NCI-H128 (cell line): Measurements from ENCODE around the gene SCARB1.
A peak's percentile ranks its signal among the peaks of the same experiment; 100 is the strongest.

ENCODE experiments used
- DNase-seq: peaks from one replicate; lab custom pipeline; 2025; ENCODE audit not compliant: unreplicated experiment; lab: John Stamatoyannopoulos, UW

Gene SCARB1

GRCh38 chr12:124797321-124797720, 66.3 kb downstream of the SCARB1 start:
- no peak for DNase-seq

GRCh38 chr12:124796303-124796960, 67.2 kb downstream of the SCARB1 start:
- no peak for DNase-seq

- no peak for DNase-seq
Measured at GRCh38 chr12:124795081-124795948, 68.3 kb downstream of the SCARB1 start.

DNA sequence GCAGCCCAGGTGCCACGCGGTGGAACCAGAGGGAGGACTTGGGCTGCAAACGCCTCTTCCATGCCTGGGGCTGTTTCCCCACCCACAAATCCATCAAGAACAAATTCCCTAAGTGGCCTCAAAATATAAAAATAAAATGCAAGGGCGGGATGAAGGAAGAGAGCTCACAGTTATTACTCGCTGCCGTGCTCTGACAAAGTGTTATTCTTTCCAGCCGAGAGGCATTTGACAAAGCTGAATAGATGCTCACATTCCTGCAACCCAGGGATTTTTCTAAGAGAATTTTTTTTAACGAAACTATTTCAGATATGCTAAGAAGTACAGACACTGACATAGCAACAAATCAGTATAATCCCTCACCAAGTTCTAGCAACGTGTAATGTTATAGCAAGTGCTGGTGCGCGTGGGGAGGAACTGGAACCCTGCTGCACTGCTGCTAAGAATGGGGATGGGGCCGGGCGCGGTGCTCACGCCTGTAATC, 70.7 kb downstream of the SCARB1 start:
- no peak for DNase-seq

DNA sequence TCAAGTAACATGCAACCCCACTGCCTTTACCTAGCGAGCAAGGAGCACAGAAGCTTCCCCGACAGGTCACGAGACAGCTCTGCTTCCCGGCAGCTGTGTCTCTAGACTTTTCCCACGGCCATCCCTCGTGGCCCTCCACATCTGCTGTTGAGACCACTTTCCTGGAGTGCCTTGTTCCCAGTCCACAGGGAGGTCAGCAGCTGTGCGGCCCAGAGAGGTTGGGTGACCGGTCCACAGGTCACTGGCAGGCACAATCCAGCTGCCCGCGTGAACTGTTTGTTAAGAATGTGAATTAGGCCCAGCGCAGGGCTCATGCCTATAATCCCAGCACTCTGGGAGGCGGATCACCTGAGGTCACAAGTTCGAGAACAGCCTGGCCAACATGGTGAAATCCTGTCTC, 71.5 kb downstream of the SCARB1 start:
- no peak for DNase-seq

DNA sequence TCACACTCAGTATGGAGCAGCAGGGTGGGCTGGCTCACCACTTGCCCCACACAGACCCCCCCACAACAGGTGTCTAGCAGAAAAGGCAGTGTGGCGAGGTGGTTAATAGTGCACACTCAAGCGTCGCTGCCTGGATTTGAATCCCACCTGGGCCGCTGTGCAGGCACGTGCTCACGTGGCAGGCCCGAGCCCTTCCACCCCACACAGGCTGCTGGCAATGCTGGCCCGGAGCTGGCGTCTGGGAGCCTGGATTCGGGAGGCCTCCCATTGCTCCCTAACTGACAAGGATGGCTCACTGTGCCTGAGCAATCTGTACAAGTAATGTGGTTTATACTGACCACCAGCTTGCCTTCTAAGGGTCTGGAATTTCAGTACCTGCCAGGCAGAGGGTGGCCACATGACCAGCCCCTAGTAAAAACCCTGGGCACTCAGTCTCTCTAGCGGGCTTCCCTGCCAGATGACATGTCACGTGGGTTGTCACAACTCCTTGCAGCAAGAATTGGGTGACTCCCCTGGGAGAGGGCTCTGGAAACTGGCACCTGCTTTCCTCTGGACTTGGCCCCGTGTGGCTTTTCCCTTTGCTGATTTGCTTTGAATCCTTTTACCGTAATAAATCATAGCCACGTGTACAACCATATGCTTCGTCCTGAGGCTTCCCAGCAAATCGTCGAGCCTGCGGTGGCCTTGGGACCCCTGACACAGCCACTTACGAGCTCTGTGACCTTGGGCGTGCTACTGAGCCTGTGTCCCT, 72.8 kb downstream of the SCARB1 start:
- DNase-seq = no peak

- DNase-seq = no peak
Measured at GRCh38 chr12:124788936-124789555, 74.6 kb downstream of the SCARB1 start.

- DNase-seq = peak; percentile 87
Measured at GRCh38 chr12:124786061-124786964, 77.4 kb downstream of the SCARB1 start.

- DNase-seq = no peak
Measured at GRCh38 chr12:124784871-124785572, 78.6 kb downstream of the SCARB1 start.

DNA sequence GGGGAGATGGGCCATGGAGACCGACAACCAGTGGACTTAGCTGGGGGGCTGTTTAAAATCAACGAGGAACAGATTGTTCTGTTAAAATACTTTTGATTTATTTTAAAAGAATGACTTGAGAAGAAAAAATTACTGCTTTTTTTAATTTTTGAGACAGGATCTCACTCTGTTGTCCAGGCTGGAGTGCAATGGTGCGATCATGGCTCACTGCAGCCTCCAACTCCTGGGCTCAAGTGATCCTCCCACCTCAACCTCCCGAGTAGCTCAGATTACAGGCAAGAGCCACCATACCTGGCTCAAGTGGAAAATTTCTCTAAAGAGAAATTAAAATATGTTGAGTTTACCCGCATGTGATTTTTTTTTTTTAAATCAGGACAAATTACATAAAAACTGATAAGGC, 80.6 kb downstream of the SCARB1 start:
- DNase-seq = no peak

GRCh38 chr12:124782132-124782531, 81.5 kb downstream of the SCARB1 start:
- no peak for DNase-seq

DNA sequence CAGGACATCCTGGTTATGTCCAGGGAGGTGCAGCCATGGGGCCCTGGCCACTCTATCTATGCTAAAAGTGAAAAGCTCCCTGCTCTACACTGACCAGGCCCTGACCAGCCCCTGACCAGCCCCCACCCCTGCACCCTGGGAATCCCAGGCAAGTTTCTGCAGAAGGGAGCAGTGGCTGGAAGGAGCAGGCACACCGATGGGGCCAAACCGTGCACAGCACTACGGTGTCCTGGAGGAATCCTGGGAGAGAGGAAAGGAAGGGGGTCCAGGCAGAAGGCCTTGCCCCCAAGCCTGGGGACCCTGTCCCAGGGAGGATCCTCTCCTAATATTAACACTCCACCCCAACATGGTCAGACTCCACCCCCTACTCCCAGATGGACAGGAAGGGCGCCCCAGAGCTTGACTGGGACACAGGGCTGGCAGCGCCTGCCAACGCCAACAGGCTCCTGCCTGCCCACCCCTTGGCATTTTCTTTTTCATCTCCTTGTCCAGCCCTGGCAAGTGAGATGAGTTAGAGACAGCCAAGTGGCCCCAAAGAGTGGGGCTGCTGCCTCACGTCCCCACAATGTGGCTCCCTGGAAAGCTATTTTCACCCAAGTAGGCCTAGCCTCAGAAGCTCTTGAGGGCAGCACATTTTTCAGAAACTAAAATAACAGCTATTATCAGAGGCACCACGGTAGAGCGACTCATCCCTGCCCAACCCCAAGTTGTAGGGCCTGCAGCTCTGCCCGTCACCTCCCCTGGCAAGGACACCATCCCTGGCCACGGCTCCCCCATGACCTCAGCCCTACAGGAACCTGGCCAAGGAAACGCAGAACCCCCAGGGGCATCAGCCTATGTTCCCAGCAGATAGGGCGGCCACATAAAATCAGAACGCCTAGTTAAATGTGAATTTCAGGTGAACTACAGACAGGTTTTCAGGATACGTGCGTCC, 82.6 kb downstream of the SCARB1 start:
- no peak for DNase-seq

DNA sequence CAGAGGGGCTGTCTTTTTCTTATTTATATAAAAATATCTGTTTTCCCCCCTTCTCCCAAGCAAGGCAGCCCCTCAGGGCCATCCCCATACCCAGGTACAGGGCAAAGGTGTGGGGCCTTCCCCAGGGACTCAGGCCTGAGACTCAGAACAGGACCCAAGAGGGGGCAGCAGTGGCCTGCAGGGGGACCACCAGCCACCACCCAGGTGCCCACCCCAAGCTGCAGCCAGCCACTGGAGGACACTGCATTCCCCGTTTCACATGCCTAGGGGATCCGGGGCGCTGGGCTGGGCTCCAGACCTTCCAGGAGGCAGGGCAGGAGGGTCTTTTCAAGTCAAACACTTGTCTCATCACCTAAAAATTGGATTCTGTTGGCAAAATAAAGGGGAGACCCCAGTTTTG, 83.3 kb downstream of the SCARB1 start:
- no peak for DNase-seq

DNA sequence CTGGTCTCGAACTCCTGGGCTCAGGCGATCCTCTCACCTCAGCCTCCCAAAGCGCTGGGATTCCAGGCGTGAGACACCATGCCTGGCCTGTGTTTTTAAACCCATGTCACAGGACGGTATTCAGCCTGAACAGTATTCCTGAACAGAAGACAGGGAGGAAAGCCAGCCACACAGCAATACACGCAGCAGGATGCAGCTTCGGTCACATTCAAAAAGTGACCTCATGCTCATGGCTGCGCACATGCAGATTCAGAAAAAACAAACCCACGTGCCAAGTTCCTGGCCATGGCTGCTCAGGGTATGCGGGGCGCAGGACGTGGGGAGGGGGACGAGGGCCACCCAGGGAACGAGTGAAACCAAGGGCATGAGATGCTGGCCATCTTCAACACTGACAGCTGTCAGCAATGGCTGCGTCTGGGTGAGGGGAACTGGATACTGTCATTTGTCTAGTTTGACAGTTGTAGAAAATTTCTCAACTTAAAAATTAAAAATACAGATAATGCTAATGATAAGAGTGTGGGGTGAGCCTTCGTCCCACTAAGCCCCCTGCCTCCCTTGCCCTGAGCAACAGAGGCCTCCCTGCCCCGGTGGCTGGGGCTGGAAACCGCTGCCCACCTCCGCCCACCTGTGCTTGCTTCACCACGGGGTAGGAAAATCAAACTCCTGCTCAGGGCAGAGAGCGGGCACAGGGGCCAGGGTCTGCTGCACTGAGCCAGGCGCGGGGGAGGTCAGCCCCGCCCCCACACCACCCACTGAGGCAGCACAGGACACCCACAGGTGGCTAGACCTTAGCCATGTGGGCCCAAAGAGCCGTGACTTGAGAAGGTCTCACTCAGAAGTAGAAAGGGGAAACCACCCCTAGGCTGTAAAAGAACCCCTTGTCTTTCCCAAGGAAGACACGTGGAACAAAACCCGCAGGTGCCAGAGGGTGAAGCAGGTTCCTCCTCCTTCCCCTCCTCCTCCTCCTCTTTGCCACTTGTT, 84.2 kb downstream of the SCARB1 start:
- DNase-seq = no peak

GRCh38 chr12:124778411-124778810, 85.3 kb downstream of the SCARB1 start:
- no peak for DNase-seq

DNA sequence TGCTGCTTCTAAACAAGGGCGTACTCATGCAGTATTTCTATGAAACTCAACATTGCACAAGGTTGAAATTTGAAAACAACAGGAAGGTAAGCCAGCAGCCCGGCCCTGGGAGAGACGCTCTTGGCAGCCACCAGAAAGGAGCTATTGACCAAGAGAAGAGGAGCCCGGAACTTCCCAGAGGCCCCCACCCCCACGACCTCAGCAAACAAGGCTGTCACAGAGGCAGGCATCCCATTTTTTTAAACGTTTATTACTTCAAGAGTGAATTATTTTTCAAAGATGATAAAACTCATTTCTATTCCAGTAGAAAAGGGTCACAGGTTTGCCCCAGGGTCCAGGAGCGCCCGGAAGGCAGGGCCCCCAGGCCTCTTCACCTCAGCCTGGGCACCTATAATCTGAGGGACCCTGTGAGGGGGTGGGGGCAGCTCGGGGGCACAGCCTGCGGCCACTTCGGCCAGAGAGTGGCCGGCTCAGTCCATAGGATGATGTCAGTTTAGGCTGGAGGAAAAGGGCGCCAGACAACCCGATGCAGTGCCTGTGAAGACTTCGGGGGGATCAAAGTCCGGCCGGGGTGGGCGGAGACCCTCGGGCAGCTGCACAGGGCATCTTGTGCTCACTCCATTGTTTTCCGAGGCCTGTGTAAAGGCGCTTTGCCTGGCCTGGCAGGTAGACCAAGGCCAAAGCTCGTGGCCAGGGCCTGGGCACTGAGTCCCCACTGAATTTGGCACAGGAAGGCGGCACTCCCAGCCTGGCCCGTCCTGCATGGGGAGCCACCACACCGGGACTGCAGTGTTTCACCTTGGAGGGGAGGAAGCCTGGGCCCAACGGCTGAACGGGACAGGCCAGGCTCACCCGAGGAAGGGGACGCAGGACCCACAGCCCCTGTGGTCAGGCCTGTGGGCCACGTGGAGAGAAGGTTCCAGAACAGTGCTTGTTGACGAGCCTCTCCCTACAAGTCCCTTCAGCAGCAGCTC, 86.0 kb downstream of the SCARB1 start:
- DNase-seq = no peak
